GM12878 (cell line): ENCODE measurements around the gene PPP1R37.

Experiments
- ATF7 ChIP-seq: fragments of 450-650 bp; IDR thresholded peaks from 2 replicates; pipeline ENCODE4 v1.6.1; 2016; ENCODE audit warnings: low read depth, mild to moderate bottlenecking
- BACH1 ChIP-seq: fragments of 450-650 bp; IDR thresholded peaks from 2 replicates; pipeline ENCODE4 v1.6.1; 2017; ENCODE audit warnings: mild to moderate bottlenecking, borderline replicate concordance
- CEBPB ChIP-seq, 2 experiments: fragments of 150-350 bp in 1 of 2; IDR thresholded peaks; 2 replicates each; pipeline ENCODE4 v1.6.1; 2012 to 2014; ENCODE audit warnings: low read depth in 2 of 2, low read length in 2 of 2, borderline replicate concordance in 1 of 2, inconsistent platforms in 1 of 2
- ETV6 ChIP-seq, 2 experiments: fragments of 450-650 bp in 1 of 2; IDR thresholded peaks in 1 of 2; conservative IDR thresholded peaks in 1 of 2; 2 replicates each; pipeline ENCODE4 v1.6.1; 2014; ENCODE audit warnings: antibody characterized with exemption in 1 of 2, borderline replicate concordance in 1 of 2, low read depth in 1 of 2, mild to moderate bottlenecking in 1 of 2, moderate library complexity in 1 of 2
- EZH2 ChIP-seq: IDR thresholded peaks from 2 replicates; pipeline ENCODE4 v1.6.1; 2012; ENCODE audit warnings: low read depth, mild to moderate bottlenecking, control low read depth, inconsistent platforms, low read length, borderline replicate concordance; ENCODE audit not compliant: control insufficient read depth
- KDM1A ChIP-seq: fragments of 200-600 bp; sonication (generic); IDR thresholded peaks from 2 replicates; pipeline ENCODE4 v1.6.1; 2016; ENCODE audit warnings: borderline replicate concordance
- POLR2A ChIP-seq: IDR thresholded peaks from 2 replicates; pipeline ENCODE4 v1.6.1; 2011; ENCODE audit warnings: low read depth, mild to moderate bottlenecking, low read length
- SP1 ChIP-seq: IDR thresholded peaks from one replicate; pipeline ENCODE4 v1.6.1; 2011; ENCODE audit warnings: low read depth, low read length
- YY1 ChIP-seq: IDR thresholded peaks from 2 replicates; pipeline ENCODE4 v1.6.1; 2011; ENCODE audit warnings: low read depth, mild to moderate bottlenecking, low read length
- TF ChIP-seq, protein P1 (sequence below): IDR thresholded peaks from 2 replicates; pipeline ENCODE4 v1.6.1; 2011; ENCODE audit warnings: low read depth, low read length, improper control_type of control experiment, borderline replicate concordance
- TF ChIP-seq, protein P2 (sequence below), 3 experiments: IDR thresholded peaks in 2 of 3; conservative IDR thresholded peaks in 1 of 3; 2 replicates each; pipeline ENCODE4 v1.5.1; 2011; ENCODE audit warnings: low read depth in 3 of 3, low read length in 3 of 3, mild to moderate bottlenecking in 3 of 3, control low read depth in 2 of 3, moderate library complexity in 2 of 3, inconsistent platforms in 1 of 3, mixed read lengths in 1 of 3; ENCODE audit not compliant: control insufficient read depth in 2 of 3, insufficient read depth in 1 of 3; ENCODE audit errors: extremely low read depth in 1 of 3
- TF ChIP-seq, protein P3 (sequence below): IDR thresholded peaks from 2 replicates; pipeline ENCODE4 v1.6.1; 2012; ENCODE audit warnings: mild to moderate bottlenecking, low read depth, low read length

DNA sequence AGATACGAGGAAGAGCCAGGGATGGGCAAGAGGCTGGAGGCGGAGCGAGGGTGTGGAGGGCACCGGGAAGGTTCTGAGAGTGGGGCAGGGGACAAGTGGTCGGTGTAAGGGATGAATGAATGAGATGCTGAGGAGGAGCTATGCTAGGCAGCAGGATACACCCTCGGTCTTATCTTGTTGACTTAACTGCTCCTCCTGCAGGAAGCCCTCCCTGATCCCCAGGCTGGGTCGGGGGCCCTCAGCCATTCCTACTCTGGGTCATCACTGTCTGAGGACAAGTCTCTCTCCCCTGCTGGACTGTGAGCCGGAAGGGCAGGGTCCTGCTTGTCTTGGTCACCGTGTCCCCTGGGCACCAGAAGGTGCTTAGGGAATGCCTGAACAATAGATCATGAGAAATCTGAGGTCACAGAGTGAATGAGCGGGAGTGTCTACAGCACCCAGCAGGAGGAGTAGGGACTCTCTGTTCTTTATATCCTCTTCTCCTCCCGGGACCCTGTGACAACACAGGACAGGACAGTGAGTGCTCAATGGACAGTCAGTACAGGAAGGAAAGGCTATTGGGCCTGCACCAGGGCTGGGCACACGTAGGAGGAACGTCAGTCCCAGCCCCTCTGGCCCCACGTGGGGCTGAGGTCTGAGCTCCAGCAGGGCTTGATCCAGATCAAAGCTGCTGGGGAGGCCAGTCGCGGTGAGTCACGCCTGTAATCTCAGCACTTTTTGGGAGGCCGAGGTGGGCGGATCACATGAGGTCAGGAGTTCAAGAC lies 61.3 kb downstream of the PPP1R37 start:
- TF ChIP-seq BACH1 (no peak), CEBPB (IDR thresholded peaks at IDR 0.05; ENCODE audit: borderline replicate concordance in 1 of 2, low read depth in 2 of 2, low read length in 2 of 2) (no peak), ATF7 (no peak), YY1 (no peak), SP1 (no peak), ETV6 (conservative IDR thresholded peaks at IDR 0.05 in 1 of 2, IDR thresholded peaks at IDR 0.05 in 1 of 2; ENCODE audit: borderline replicate concordance in 1 of 2, low read depth in 1 of 2) (no peak), POLR2A (no peak), EZH2 (no peak), KDM1A (no peak)
- TF ChIP-seq, protein P1, sequence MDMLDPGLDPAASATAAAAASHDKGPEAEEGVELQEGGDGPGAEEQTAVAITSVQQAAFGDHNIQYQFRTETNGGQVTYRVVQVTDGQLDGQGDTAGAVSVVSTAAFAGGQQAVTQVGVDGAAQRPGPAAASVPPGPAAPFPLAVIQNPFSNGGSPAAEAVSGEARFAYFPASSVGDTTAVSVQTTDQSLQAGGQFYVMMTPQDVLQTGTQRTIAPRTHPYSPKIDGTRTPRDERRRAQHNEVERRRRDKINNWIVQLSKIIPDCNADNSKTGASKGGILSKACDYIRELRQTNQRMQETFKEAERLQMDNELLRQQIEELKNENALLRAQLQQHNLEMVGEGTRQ, result no peak
- TF ChIP-seq, protein P2, sequence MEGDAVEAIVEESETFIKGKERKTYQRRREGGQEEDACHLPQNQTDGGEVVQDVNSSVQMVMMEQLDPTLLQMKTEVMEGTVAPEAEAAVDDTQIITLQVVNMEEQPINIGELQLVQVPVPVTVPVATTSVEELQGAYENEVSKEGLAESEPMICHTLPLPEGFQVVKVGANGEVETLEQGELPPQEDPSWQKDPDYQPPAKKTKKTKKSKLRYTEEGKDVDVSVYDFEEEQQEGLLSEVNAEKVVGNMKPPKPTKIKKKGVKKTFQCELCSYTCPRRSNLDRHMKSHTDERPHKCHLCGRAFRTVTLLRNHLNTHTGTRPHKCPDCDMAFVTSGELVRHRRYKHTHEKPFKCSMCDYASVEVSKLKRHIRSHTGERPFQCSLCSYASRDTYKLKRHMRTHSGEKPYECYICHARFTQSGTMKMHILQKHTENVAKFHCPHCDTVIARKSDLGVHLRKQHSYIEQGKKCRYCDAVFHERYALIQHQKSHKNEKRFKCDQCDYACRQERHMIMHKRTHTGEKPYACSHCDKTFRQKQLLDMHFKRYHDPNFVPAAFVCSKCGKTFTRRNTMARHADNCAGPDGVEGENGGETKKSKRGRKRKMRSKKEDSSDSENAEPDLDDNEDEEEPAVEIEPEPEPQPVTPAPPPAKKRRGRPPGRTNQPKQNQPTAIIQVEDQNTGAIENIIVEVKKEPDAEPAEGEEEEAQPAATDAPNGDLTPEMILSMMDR (IDR thresholded peaks at IDR 0.05 in 2 of 3, conservative IDR thresholded peaks at IDR 0.05 in 1 of 3; ENCODE audit: control insufficient read depth in 2 of 3, extremely low read depth in 1 of 3, insufficient read depth in 1 of 3, low read depth in 3 of 3, low read length in 3 of 3), result no peak
- TF ChIP-seq, protein P3, sequence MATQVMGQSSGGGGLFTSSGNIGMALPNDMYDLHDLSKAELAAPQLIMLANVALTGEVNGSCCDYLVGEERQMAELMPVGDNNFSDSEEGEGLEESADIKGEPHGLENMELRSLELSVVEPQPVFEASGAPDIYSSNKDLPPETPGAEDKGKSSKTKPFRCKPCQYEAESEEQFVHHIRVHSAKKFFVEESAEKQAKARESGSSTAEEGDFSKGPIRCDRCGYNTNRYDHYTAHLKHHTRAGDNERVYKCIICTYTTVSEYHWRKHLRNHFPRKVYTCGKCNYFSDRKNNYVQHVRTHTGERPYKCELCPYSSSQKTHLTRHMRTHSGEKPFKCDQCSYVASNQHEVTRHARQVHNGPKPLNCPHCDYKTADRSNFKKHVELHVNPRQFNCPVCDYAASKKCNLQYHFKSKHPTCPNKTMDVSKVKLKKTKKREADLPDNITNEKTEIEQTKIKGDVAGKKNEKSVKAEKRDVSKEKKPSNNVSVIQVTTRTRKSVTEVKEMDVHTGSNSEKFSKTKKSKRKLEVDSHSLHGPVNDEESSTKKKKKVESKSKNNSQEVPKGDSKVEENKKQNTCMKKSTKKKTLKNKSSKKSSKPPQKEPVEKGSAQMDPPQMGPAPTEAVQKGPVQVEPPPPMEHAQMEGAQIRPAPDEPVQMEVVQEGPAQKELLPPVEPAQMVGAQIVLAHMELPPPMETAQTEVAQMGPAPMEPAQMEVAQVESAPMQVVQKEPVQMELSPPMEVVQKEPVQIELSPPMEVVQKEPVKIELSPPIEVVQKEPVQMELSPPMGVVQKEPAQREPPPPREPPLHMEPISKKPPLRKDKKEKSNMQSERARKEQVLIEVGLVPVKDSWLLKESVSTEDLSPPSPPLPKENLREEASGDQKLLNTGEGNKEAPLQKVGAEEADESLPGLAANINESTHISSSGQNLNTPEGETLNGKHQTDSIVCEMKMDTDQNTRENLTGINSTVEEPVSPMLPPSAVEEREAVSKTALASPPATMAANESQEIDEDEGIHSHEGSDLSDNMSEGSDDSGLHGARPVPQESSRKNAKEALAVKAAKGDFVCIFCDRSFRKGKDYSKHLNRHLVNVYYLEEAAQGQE, result no peak
